Measurements from ENCODE around the gene IL1RL2.

IL1RL2 gene

DNA sequence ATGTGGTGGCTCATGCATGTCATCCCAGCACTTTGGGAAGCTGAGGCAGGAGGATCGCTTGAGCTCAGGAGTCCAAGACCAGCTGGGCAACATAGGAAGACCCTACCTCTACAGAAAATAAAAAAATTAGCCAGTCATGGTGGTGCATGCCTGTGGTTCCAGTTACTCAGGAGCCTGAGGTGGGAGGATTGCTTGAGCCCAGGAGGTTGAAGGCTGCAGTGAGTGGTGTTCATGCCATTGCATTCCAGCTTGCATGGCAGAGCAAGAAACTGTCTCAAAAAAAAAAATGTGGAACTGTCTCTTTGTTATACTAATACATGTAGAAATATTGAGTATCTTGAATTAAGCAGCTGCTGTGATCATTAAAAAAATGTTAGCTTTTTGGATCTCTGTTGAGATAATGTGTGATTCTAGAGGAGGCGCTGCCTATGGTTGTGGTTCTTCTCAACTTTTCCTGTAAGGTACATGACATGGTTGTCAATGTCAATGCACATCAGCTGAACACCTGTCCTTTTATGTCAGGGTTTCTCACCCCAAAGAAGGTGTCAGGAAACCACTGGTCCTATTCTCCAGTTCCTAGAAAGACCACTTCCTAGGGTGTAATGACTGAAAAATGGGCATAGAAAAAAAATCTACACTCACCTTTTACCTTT is 89.9 kb downstream of the IL1RL2 start:
- Histone ChIP-seq H3K27me3 (replicated peaks; ENCODE audit: insufficient read depth, low read length) (no peaks in the 10 kb centered on the region), H3K4me2 (ENCODE audit: low read depth, low read length) (no peak overlapping the region), H3K36me3 (replicated peaks; ENCODE audit: insufficient read depth, low read length) (no peaks in the 10 kb centered on the region), H3K79me2 (ENCODE audit: low read length) (no peaks in the 10 kb centered on the region), H3K9ac (ENCODE audit: low read length) (no peak overlapping the region), H3F3A (ENCODE audit: insufficient read depth, low read length) (no peaks in the 10 kb centered on the region), H2AFZ (ENCODE audit: low read length) (no peak overlapping the region), H3K4me1 (ENCODE audit: low read length) (no peaks in the 10 kb centered on the region), H3K4me3 (ENCODE audit: low read length) (no peak overlapping the region), H3K9me2 (replicated peaks; ENCODE audit: insufficient read depth, low read length) (no peaks in the 10 kb centered on the region), H3K27ac (ENCODE audit: low read length) (no peak overlapping the region), H3K9me3 (replicated peaks; ENCODE audit: insufficient read depth, low read length) (no peaks in the 10 kb centered on the region), H4K20me1 (ENCODE audit: insufficient read depth, low read length) (no peaks in the 10 kb centered on the region)
- no peak for TF ChIP-seq EZH2phosphoT487 (IDR thresholded peaks at IDR 0.05; ENCODE audit: low read length)
- DNase-seq, result no peak

DNA sequence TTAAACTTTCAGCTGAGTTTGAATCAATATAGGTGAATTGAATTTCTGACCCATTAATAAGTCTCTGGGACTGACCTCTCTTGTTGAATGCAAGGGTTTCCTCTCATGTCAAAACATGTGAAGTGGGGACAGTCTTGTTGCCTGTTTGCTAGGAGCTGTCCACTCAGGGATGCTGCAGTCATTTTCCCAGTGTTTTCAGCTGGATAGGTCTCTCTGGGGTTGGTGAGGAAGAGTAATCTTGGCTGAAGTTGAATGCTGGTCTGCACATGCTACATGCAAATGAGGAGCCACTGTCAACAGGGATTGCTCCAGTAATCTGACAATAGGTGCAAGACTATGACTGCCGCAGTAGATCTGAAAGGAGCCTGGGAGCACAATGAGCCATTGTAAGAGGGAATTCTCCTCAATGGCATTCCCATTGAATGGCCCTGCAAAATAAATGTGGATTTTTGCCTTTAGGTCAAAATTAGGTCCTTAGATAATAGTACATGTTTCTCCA is 90.4 kb downstream of the IL1RL2 start:
- no peaks in the 10 kb centered on the region for H3K4me1 ChIP-seq (ENCODE audit: low read length)
- no peaks in the 10 kb centered on the region for H3K27me3 ChIP-seq (replicated peaks; ENCODE audit: insufficient read depth, low read length)
- H3K27ac ChIP-seq (ENCODE audit: low read length), result no peak overlapping the region
- no peak overlapping the region for H3K9ac ChIP-seq (ENCODE audit: low read length)
- H4K20me1 ChIP-seq (ENCODE audit: insufficient read depth, low read length), result no peaks in the 10 kb centered on the region
- no peak overlapping the region for H3K4me3 ChIP-seq (ENCODE audit: low read length)
- no peak overlapping the region for H2AFZ ChIP-seq (ENCODE audit: low read length)
- no peak for DNase-seq
- no peaks in the 10 kb centered on the region for H3F3A ChIP-seq (ENCODE audit: insufficient read depth, low read length)
- H3K36me3 ChIP-seq (replicated peaks; ENCODE audit: insufficient read depth, low read length), result no peaks in the 10 kb centered on the region
- no peak overlapping the region for H3K4me2 ChIP-seq (ENCODE audit: low read depth, low read length)
- H3K9me3 ChIP-seq (replicated peaks; ENCODE audit: insufficient read depth, low read length), result no peaks in the 10 kb centered on the region
- H3K9me2 ChIP-seq (replicated peaks; ENCODE audit: insufficient read depth, low read length), result no peaks in the 10 kb centered on the region
- H3K79me2 ChIP-seq (ENCODE audit: low read length), result no peaks in the 10 kb centered on the region
- TF ChIP-seq, protein P1, sequence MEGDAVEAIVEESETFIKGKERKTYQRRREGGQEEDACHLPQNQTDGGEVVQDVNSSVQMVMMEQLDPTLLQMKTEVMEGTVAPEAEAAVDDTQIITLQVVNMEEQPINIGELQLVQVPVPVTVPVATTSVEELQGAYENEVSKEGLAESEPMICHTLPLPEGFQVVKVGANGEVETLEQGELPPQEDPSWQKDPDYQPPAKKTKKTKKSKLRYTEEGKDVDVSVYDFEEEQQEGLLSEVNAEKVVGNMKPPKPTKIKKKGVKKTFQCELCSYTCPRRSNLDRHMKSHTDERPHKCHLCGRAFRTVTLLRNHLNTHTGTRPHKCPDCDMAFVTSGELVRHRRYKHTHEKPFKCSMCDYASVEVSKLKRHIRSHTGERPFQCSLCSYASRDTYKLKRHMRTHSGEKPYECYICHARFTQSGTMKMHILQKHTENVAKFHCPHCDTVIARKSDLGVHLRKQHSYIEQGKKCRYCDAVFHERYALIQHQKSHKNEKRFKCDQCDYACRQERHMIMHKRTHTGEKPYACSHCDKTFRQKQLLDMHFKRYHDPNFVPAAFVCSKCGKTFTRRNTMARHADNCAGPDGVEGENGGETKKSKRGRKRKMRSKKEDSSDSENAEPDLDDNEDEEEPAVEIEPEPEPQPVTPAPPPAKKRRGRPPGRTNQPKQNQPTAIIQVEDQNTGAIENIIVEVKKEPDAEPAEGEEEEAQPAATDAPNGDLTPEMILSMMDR (IDR thresholded peaks at IDR 0.05; ENCODE audit: low read length), result no peak
- TF ChIP-seq EZH2 (optimal IDR thresholded peaks at IDR 0.05; ENCODE audit: low read depth, low read length), result no peak
- no peak for TF ChIP-seq EZH2phosphoT487 (IDR thresholded peaks at IDR 0.05; ENCODE audit: low read length)

DNA sequence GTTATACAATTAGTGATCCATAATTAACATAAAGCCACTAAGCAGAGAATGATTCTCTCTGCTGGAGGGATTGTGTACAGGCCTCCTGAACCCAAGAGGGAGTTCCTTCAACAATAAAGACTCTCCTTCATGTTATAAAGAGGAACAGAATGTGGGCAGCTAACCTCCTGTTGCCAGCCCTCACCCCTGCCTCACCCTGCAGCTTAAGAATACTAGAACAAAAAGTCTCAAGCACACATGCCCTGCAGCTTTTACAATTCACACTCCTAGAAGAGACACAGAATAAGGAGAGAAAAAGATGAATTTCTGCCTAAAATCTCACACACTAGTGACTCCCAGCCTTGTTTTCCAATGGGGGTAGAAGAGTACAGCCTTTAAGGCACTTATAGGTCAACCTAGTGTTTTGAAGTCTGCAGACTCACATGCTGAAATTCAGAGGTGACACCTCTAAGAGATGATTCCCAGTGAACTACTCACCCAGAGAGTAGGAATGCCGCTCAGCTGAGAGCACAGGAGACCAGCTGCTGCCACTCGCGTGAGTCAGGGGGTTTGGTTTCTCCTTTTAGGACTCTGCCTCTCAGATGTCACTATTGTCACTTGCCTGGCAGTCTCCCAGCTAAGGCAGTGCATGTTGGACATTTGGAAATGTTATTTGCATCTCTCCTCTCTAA is 92.0 kb downstream of the IL1RL2 start:
- Histone ChIP-seq H3K4me1 (ENCODE audit: low read length) (no peaks in the 10 kb centered on the region), H3K9ac (ENCODE audit: low read length) (no peak overlapping the region), H3K9me3 (replicated peaks; ENCODE audit: insufficient read depth, low read length) (no peaks in the 10 kb centered on the region), H3K79me2 (ENCODE audit: low read length) (no peaks in the 10 kb centered on the region), H3K4me2 (ENCODE audit: low read depth, low read length) (no peak overlapping the region), H3K27ac (ENCODE audit: low read length) (no peak overlapping the region), H3K36me3 (replicated peaks; ENCODE audit: insufficient read depth, low read length) (no peaks in the 10 kb centered on the region), H2AFZ (ENCODE audit: low read length) (no peak overlapping the region), H3K27me3 (replicated peaks; ENCODE audit: insufficient read depth, low read length) (no peaks in the 10 kb centered on the region), H4K20me1 (ENCODE audit: insufficient read depth, low read length) (no peaks in the 10 kb centered on the region), H3F3A (ENCODE audit: insufficient read depth, low read length) (no peaks in the 10 kb centered on the region), H3K4me3 (ENCODE audit: low read length) (no peak overlapping the region), H3K9me2 (replicated peaks; ENCODE audit: insufficient read depth, low read length) (no peaks in the 10 kb centered on the region)
- no peak for DNase-seq
- TF ChIP-seq, protein P1 (IDR thresholded peaks at IDR 0.05; ENCODE audit: low read length), result no peak
- no peak for TF ChIP-seq EZH2phosphoT487 (IDR thresholded peaks at IDR 0.05; ENCODE audit: low read length)
- no peak for TF ChIP-seq EZH2 (optimal IDR thresholded peaks at IDR 0.05; ENCODE audit: low read depth, low read length)

GRCh38 chr2:102279391-102279735 is 92.5 kb downstream of the IL1RL2 start:
- no peaks in the 10 kb centered on the region for H3K27me3 ChIP-seq (replicated peaks; ENCODE audit: insufficient read depth, low read length)
- no peaks in the 10 kb centered on the region for H3K9me3 ChIP-seq (replicated peaks; ENCODE audit: insufficient read depth, low read length)
- H3K4me3 ChIP-seq (ENCODE audit: low read length), result no peak overlapping the region
- no peaks in the 10 kb centered on the region for H3K36me3 ChIP-seq (replicated peaks; ENCODE audit: insufficient read depth, low read length)
- H4K20me1 ChIP-seq (ENCODE audit: insufficient read depth, low read length), result no peaks in the 10 kb centered on the region
- H3K4me2 ChIP-seq (ENCODE audit: low read depth, low read length), result no peak overlapping the region
- H3K27ac ChIP-seq (ENCODE audit: low read length), result no peak overlapping the region
- DNase-seq, result no peak
- H2AFZ ChIP-seq (ENCODE audit: low read length), result no peak overlapping the region
- H3K79me2 ChIP-seq (ENCODE audit: low read length), result no peaks in the 10 kb centered on the region
- H3K4me1 ChIP-seq (ENCODE audit: low read length), result no peaks in the 10 kb centered on the region
- no peak for TF ChIP-seq EZH2phosphoT487 (IDR thresholded peaks at IDR 0.05; ENCODE audit: low read length)
- TF ChIP-seq, protein P1 (IDR thresholded peaks at IDR 0.05; ENCODE audit: low read length), result no peak
- no peak for TF ChIP-seq EZH2 (optimal IDR thresholded peaks at IDR 0.05; ENCODE audit: low read depth, low read length)
- no peak overlapping the region for H3K9ac ChIP-seq (ENCODE audit: low read length)
- no peaks in the 10 kb centered on the region for H3K9me2 ChIP-seq (replicated peaks; ENCODE audit: insufficient read depth, low read length)
- no peaks in the 10 kb centered on the region for H3F3A ChIP-seq (ENCODE audit: insufficient read depth, low read length)
